HG03575 (cell line): ENCODE results near the gene JPT1.

ENCODE experiments used
- ATAC-seq: cut with Tn5 transposase; IDR thresholded peaks from one replicate; pipeline ENCODE4 v1.9.1; 2021; ENCODE audit not compliant: unreplicated experiment, insufficient number of reproducible peaks, low FRiP score; ENCODE audit errors: extremely low read depth

Gene JPT1

DNA sequence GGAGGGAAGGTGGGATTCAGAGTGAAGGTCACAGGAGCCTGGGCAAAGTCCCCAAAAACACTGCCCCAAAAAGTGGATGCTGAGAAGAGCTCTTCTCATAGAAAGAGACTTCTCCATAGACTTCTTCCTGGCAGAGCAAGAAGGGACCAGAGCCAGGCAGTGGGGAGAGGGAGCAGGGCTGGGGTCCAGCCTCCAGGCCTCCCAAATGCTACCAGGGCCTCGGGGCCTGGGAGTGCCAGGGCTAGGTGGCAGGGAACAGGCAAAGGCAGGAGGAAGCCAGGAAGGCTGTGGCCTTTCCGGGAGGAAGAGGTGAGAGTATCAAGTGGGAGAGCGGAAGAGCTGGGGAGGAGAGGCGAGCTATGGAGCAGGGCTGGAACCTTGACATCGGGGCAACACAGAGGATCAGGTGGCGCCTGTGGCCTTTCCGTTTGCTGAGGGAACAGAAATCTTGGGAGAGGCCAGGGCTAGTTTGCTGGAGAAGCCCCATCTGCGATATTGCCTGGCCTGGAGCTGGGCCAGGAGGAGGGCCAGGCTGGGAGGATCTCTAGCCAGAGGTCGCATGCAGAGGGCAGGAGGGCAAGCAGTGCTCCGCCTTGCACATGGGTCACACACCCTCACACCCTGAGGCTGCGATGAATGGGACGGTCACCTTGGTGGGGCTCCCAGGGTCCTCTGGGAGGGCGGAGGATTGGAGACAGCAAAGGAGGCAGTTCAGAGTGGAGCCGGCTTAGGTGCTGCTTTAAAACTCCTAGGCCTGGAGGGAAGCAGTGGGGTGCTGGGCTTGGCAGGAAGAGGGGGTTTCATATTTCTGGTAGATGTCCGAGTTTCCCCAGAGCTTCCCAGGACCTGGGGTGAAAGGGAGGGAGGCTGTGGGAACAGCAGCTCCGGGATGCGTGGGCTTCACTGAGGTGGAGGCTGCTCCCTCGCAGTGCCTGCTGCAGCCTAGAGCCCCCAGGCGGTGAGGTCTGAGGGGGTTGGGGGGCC, 63.1 kb downstream of the JPT1 start:
- no peak for ATAC-seq

DNA sequence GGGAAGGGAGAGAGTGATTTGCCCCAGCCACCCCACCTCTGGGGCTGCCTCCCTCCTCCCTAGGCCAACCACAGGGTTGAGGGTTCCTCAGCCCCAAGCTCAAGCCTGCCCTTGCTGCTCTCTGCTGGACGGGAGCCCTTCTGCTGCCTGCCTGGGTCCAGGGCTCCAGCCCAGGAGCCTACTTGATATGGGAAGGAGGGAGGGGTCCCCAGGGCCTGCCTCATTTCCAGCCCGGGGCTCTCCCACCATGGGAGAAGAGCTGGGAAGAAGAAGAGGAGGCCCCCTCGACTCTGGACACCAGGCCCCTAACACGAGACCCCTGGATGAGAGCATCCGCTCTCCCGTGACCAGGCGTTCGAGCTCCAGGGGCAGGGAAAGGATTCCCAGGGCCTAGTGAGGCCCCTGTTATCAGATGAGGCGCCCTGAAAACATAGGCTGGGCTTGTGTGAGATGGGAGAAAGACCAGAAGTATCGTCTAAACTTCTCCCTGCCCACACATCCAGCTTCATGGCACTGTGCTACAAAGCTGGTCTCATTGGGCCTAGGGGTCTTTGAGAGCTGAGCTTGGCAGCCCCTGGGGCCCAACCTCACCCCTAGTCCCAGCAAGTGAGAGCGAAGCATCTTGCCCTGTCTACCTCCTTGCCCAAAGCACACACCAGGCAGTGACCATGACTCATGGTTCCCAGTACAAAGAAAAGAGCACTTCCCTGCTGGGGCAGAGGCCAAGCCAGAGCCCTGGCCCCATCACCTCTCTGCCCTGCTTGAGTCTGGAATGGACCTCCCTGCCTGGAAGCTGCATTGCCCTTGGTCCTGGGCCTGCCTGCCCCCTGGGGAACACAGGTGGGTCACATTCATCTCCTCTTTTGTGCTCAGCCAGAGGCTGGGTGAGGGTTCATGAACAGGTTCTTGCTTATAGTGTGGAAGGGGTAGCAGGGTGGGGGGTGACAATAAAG, 65.6 kb downstream of the JPT1 start:
- no peak for ATAC-seq

DNA sequence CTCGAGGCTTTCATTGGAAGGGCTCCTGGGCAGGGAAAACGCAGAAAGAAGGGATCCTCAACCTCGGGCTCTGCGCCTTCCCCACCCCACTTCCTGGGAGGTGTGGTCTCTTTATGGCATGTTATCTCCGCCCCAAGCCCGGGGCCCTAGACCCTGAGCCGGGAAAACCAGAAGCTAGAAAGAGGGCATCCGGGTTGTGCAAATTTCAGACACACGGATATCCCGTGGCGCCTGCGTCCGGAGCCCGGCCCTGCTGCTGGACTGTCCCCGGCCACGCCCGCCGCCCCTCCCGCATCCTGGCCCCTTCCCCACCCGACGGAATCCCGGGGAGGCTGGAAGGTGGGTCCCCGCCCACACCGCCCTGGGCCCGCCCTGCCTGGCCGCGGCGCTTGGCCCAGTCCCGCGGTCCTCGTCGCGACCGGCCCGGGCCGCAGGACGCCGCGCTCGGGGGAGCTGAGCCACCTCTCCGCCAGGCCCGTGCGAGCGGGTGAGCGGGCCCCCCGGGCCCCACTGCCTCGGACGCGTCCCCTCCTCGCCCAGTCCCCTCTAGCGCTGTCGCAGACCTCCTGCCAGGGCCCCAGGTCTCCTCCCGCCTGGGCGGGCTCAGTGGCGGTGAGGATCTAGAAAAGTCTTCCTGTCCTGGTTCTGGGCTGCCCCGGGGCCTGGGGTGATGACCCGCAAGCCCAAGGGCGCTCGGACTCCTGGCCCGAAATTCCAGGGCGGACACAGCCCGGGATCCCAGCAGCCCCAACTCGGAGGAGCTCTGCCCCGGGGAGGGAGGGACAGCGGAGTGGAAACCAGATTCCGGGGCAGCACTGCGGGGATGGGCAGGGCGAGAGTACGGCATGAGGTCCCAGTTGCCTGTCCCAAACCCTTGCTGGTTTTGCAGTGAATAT, 66.5 kb downstream of the JPT1 start, which contains the start of gene SLC16A5:
SLC16A5 (plus strand) TSS at position 397 of the 896 bp plus-strand sequence. CDS start 5,683 bp downstream, outside the sequence.
- ATAC-seq, result no peak

DNA sequence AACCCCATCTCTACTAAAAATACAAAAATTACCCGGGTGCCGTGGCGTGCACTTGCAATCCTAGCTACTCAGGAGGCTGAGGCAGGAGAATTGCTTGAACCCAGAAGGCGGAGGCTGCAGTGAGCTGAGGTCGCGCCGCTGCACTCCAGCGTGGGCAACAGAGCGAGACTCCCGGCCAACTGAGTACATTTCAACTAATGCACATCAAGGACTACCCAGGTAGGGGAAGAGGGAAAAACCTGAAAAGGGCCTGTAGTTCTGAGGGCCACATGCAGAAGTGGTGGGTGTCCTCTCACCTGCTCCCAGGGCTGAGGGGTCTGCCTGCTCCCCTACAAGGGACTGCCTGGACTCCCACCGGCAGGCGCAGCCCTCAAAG, 67.1 kb downstream of the JPT1 start:
- ATAC-seq, result no peak

DNA sequence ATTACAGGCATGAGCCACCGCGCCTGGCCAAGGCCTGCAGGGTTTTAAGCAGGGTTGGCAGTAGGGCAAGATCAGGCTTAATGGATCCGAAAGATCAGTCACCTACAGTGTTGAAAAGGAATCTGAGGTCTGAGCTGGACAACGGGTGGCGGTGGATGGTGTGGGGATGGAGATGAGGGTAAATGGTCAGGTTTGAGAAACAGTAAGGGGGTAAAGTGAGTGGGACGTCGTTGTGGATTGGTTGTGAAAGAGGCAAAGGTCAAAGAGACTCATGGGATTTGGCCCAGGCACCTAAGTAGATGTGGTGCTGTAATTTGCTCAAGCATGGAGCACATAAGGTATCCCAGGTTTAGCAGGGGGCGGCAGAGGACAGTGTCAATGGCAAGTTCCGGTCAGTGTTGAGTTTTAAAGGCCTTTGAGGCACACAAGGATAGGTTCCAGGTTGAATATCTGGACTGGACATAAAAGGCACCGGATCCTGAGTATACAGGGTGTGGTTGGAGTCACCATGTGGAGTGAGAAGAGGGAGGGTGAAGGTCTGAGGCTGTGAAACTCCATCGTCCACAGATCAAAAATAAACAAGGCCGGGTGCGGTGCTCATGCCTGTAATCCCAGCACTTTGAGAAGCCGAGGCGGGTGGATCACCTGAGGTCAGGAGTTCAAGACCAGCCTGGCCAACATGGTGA, 67.7 kb downstream of the JPT1 start:
- no peak for ATAC-seq
